B cell (primary cell): Measurements from ENCODE around the gene PDZRN4.

ENCODE experiments used
- EZH2 ChIP-seq: IDR thresholded peaks from 2 replicates; pipeline ENCODE4 v1.6.1; 2012; ENCODE audit warnings: borderline replicate concordance, low read depth, mild to moderate bottlenecking, moderate library complexity, low read length; ENCODE audit not compliant: insufficient read depth, poor library complexity, severe bottlenecking
- TF ChIP-seq, protein P1 (sequence below): fragments of 200-600 bp; IDR thresholded peaks from one replicate; pipeline ENCODE4 v1.8.0; 2022; ENCODE audit warnings: antibody characterized with exemption, mild to moderate bottlenecking

DNA sequence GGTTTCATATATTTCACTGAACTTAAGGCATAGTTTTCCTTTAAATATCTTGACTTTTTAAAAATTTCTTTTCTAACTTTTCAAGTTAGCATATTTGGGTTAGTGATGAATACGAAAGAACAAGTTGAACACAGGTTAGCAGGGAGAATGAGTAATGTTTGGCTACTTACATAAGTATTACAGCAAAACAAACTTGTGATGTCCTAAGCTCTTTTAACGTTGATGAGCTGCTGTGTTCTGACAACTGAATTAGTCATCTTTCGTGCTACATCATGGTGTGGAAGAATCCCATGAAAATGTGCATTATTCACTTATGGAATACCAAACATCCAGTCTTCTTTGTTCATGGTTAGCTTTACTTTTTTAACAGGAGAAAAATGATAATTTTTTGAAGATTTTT, 36.3 kb upstream of the PDZRN4 start:
- TF ChIP-seq, protein P1, sequence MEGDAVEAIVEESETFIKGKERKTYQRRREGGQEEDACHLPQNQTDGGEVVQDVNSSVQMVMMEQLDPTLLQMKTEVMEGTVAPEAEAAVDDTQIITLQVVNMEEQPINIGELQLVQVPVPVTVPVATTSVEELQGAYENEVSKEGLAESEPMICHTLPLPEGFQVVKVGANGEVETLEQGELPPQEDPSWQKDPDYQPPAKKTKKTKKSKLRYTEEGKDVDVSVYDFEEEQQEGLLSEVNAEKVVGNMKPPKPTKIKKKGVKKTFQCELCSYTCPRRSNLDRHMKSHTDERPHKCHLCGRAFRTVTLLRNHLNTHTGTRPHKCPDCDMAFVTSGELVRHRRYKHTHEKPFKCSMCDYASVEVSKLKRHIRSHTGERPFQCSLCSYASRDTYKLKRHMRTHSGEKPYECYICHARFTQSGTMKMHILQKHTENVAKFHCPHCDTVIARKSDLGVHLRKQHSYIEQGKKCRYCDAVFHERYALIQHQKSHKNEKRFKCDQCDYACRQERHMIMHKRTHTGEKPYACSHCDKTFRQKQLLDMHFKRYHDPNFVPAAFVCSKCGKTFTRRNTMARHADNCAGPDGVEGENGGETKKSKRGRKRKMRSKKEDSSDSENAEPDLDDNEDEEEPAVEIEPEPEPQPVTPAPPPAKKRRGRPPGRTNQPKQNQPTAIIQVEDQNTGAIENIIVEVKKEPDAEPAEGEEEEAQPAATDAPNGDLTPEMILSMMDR = no peak
- no peak for TF ChIP-seq EZH2
